K562 (cell line): ENCODE results near the gene ASB4. TPM values are rescaled to one million over a fixed set of nuclear protein-coding genes. Genes with fewer than 3 reads are reported as not detected.
A peak's percentile ranks its signal among the peaks of the same experiment; 100 is the strongest.

Experiments used
- ATAC-seq: fragments of 200-7000 bp; cut with Tn5 transposase; 3 replicates; pipeline ENCODE4 v1.9.1; 2020; ENCODE audit warnings: moderate library complexity
- BruUV-seq: library from RNA; stranded (reverse); fragments of 400-500 nt; replicated peaks from 2 replicates; lab custom pipeline; 2021; lab: Mats Ljungman, UMichigan
- CTCF ChIA-PET: fragments of 300-600 bp; formaldehyde crosslinking; extraction: SDS; loops from one replicate; lab custom pipeline; 2021; ENCODE audit warnings: low intra/inter-chr PET ratio; lab: Yijun Ruan, JAX
- POLR2A ChIA-PET: fragments of 300-600, 350-650 bp; sonication (Branson Sonifier 250); formaldehyde crosslinking; extraction: SDS; loops from one replicate; lab custom pipeline; 2021; ENCODE audit warnings: antibody characterized with exemption, inconsistent platforms; lab: Yijun Ruan, JAX
- DNase-seq, 4 experiments: peaks; one replicate each; pipeline versions ENCODE4 v3.0.0 to v3.0.0-alpha.2; 2011 to 2018; ENCODE audit warnings: low spot score in 3 of 4, mixed read lengths in 3 of 4; ENCODE audit errors: extremely low read depth in 1 of 4
- FAIRE-seq: peaks from 2 replicates; lab custom pipeline; 2011; peaks lifted over from hg19 to GRCh38; lab: Jason Lieb, UNC
- H2AFZ ChIP-seq: 2 replicates; pipeline ENCODE4 v1.6.0; 2011; ENCODE audit warnings: low read depth, low read length, control low read depth, inconsistent platforms
- H3K27ac ChIP-seq: fragments of 200-600 bp; 3 replicates; pipeline ENCODE4 v1.8.0; 2011; ENCODE audit warnings: low read depth, mild to moderate bottlenecking, control low read depth, inconsistent platforms, low read length, moderate library complexity, mixed read lengths; ENCODE audit errors: extremely low read depth
- H3K27me3 ChIP-seq, 2 experiments: fragments of 300-600 bp in 1 of 2; 2 replicates in 1 of 2; 3 replicates in 1 of 2; pipeline versions ENCODE4 v1.6.0 to v1.8.0; 2011; ENCODE audit warnings: inconsistent platforms in 2 of 2, low read length in 2 of 2, mild to moderate bottlenecking in 1 of 2, mixed read lengths in 1 of 2, moderate library complexity in 1 of 2; ENCODE audit not compliant: control insufficient read depth in 2 of 2, insufficient read depth in 2 of 2
- H3K36me3 ChIP-seq: fragments of 300-600 bp; 3 replicates; pipeline ENCODE4 v1.8.0; 2011; ENCODE audit warnings: mild to moderate bottlenecking, low read length, inconsistent platforms; ENCODE audit not compliant: control insufficient read depth, insufficient read depth
- H3K4me1 ChIP-seq, 2 experiments: fragments of 200-600 bp in 1 of 2; replicated peaks in 1 of 2; 2 replicates in 1 of 2; 3 replicates in 1 of 2; pipeline versions ENCODE4 v1.5.1 to v1.8.0; 2011; ENCODE audit warnings: inconsistent platforms in 2 of 2, low read length in 2 of 2, mild to moderate bottlenecking in 1 of 2, mixed read lengths in 1 of 2, moderate library complexity in 1 of 2; ENCODE audit not compliant: control insufficient read depth in 2 of 2, insufficient read depth in 2 of 2
- H3K4me2 ChIP-seq: 2 replicates; pipeline ENCODE4 v1.6.1; 2011; ENCODE audit warnings: low read length, control low read depth, inconsistent platforms, mixed read lengths; ENCODE audit not compliant: insufficient read depth
- H3K4me3 ChIP-seq: fragments of 200-600 bp; sonication (generic), shearing (Covaris generic); 2 replicates; pipeline ENCODE4 v1.5.1; 2016; ENCODE audit warnings: control low read depth, inconsistent platforms
- H3K79me2 ChIP-seq: fragments of 200-600 bp; 3 replicates; pipeline ENCODE4 v1.8.0; 2011; ENCODE audit warnings: low read length, inconsistent platforms; ENCODE audit not compliant: control insufficient read depth, insufficient read depth
- H3K9ac ChIP-seq, 2 experiments: 2 replicates each; pipeline versions ENCODE4 v1.6.0 to v1.6.1; 2011; ENCODE audit warnings: low read depth in 2 of 2, low read length in 2 of 2, control low read depth in 1 of 2, inconsistent platforms in 1 of 2, mild to moderate bottlenecking in 1 of 2, mixed read lengths in 1 of 2; ENCODE audit not compliant: insufficient read depth in 1 of 2
- H3K9me1 ChIP-seq: one replicate; pipeline ENCODE4 v1.6.0; 2011; ENCODE audit warnings: inconsistent platforms, mild to moderate bottlenecking, low read length, moderate library complexity; ENCODE audit not compliant: control insufficient read depth, insufficient read depth
- H3K9me3 ChIP-seq: replicated peaks from 2 replicates; pipeline ENCODE4 v1.5.1; 2011; ENCODE audit warnings: low read depth, low read length, inconsistent platforms; ENCODE audit not compliant: control insufficient read depth, insufficient read depth
- H4K20me1 ChIP-seq: replicated peaks from 2 replicates; pipeline ENCODE4 v1.6.1; 2011; ENCODE audit warnings: low read length, inconsistent platforms, mixed read lengths; ENCODE audit not compliant: control insufficient read depth, insufficient read depth
- ARID1B ChIP-seq: fragments of 450-650 bp; IDR thresholded peaks from 2 replicates; pipeline ENCODE4 v1.6.1; 2016; ENCODE audit warnings: antibody characterized with exemption, mild to moderate bottlenecking, inconsistent platforms
- CBFA2T2 ChIP-seq: fragments of 450-650 bp; conservative IDR thresholded peaks from 2 replicates; pipeline ENCODE4 v1.6.1; 2017; ENCODE audit warnings: mild to moderate bottlenecking
- CBFA2T3 ChIP-seq: fragments of 450-650 bp; IDR thresholded peaks from 2 replicates; pipeline ENCODE4 v1.6.1; 2017
- DIDO1 ChIP-seq: fragments of 450-650 bp; IDR thresholded peaks from 2 replicates; pipeline ENCODE4 v1.6.1; 2016; ENCODE audit warnings: low read depth, missing biosample characterization, missing genetic modification characterization
- DLX4 ChIP-seq: fragments of 250-450 bp; sonication (Bioruptor Pico); IDR thresholded peaks from 2 replicates; pipeline ENCODE4 v1.6.1; 2021; ENCODE audit warnings: mild to moderate bottlenecking
- GATAD2A ChIP-seq: fragments of 450-650 bp; IDR thresholded peaks from 2 replicates; pipeline ENCODE4 v1.6.1; 2017
- TAL1 ChIP-seq: fragments of 450-650 bp; IDR thresholded peaks from 2 replicates; pipeline ENCODE4 v1.6.1; 2016; ENCODE audit warnings: mild to moderate bottlenecking
- TCF3 ChIP-seq: sonication (generic); formaldehyde crosslinking; IDR thresholded peaks from 2 replicates; pipeline ENCODE4 v1.4.0; 2020; ENCODE audit warnings: mild to moderate bottlenecking, missing genetic modification reagents
- TEAD4 ChIP-seq, 2 experiments: sonication (generic) in 1 of 2; formaldehyde crosslinking in 1 of 2; IDR thresholded peaks; 2 replicates each; pipeline versions ENCODE4 v1.6.1 to v1.8.0; 2012 to 2022; ENCODE audit warnings: borderline replicate concordance in 1 of 2, inconsistent platforms in 1 of 2, low read length in 1 of 2, mild to moderate bottlenecking in 1 of 2, missing genetic modification reagents in 1 of 2
- ZBTB12 ChIP-seq: fragments of 250-450 bp; sonication (Bioruptor Pico); IDR thresholded peaks from 2 replicates; pipeline ENCODE4 v1.4.0; 2020
- ZNF766 ChIP-seq: fragments of 200-800 bp; sonication (Bioruptor generic); conservative IDR thresholded peaks from 2 replicates; pipeline ENCODE4 v1.6.1; 2016; ENCODE audit warnings: missing genetic modification characterization, missing compliant biosample characterization
- WGBS: fragments of 100-300 bp; shearing (Covaris generic); methylation state at CpG from one replicate; pipeline ENCODE4 v1.1.6; 2016; ENCODE audit warnings: low coverage, mixed read lengths; ENCODE audit not compliant: insufficient coverage; ENCODE audit errors: missing lambda C conversion rate; 5-methylcytosine and 5-hydroxymethylcytosine counted together
- in situ Hi-C: fragments of 300-500 bp; cut with MboI; formaldehyde crosslinking; loops from 4 replicates; pipeline ENCODE4 v1.15.0; 2018; ENCODE audit warnings: inconsistent platforms, mixed read lengths
- intact Hi-C: fragments of 100-400 bp; cut with micrococcal nuclease; formaldehyde crosslinking; loops from 2 replicates; pipeline ENCODE4 v1.14.2; 2022
- polyA plus RNA-seq, 8 experiments: library from polyadenylated mRNA; depleted of rRNA in 4 of 8; stranded (reverse) in 5 of 8; unstranded in 3 of 8; fragments of >200 nt; fragmentation: Nextera tagmentation in 2 of 8; fragmentation: Illumina TruSeq in 1 of 8; extraction: Ambion mirVana in 2 of 8; extraction: Trizol in 1 of 8; gene quantifications; 2 replicates each; pipeline versions ENCODE4 v1.2.1 to v1.2.3, GENCODE V29; 2011 to 2014; ENCODE audit warnings: inconsistent platforms in 1 of 8, missing spikeins in 1 of 8
- total RNA-seq, 7 experiments: library from RNA; depleted of rRNA in 6 of 7; stranded (reverse); fragments of >200 nt in 6 of 7; fragmentation: Illumina TruSeq in 2 of 7; extraction: Trizol in 2 of 7; gene quantifications; 2 replicates each; pipeline versions ENCODE4 v1.2.1 to v1.2.3, GENCODE V29; 2011 to 2021; ENCODE audit warnings: low replicate concordance in 1 of 7

Gene ASB4
- total and polyA plus RNA-seq, 9 of the 15 experiments (the other 6 are each of a cell fraction or from before 2014, with no cell fraction given), result 0.03 to 0.07 TPM; not detected in 7

GRCh38 chr7:95446618-95447017 is 39.1 kb upstream of the ASB4 start:
- CTCF ChIA-PET, result no interaction called here
- 0% methylated on average over 3 of the region's 3 CpGs for WGBS

More at GRCh38 chr7:95446618-95447017, 39.1 kb upstream of the ASB4 start:
- in situ Hi-C loops (no loop called here), intact Hi-C loops (no loop called here)
- Histone ChIP-seq H3K4me2 (no peak overlapping the region), H3K27me3 (no peaks in the 10 kb centered on the region; a peak in 2 of 5 replicates), H3K4me3 (no peak overlapping the region), H3K36me3 (no peaks in the 10 kb centered on the region), H3K9ac (no peak overlapping the region), H3K9me3 (no peaks in the 10 kb centered on the region), H3K4me1 (peaks cover 0 to 5% of the 10 kb centered on the region in 2 experiments; a peak in 1 of 5 replicates), H3K79me2 (no peaks in the 10 kb centered on the region), H3K9me1 (no peaks in the 10 kb centered on the region), H2AFZ (0 out of 2 replicates have a peak overlapping the region, but pooled peaks have one; percentile 26), H4K20me1 (no peaks in the 10 kb centered on the region), H3K27ac (no peak overlapping the region)
- no peak; the same call in 2 of the 3 replicates for ATAC-seq
- POLR2A ChIA-PET, result no interaction called here
- TF ChIP-seq TCF3 (CRISPR knock-in tag) (peak; percentile 41), CBFA2T2 (peak; percentile 28; the same call in 1 of the 2 replicates), ZNF766 (CRISPR knock-in tag) (peak; percentile 98), DLX4 (CRISPR knock-in tag) (no peak), ZBTB12 (CRISPR knock-in tag) (no peak), ARID1B (peak; percentile 49), CBFA2T3 (peak; percentile 60), GATAD2A (no peak), TAL1 (peak; percentile 39; the same call in 1 of the 2 replicates), DIDO1 (tag) (no peak), TEAD4 (IDR thresholded peaks at IDR 0.05; ENCODE audit: low read length) (peak; percentile 57), TEAD4 (CRISPR knock-in tag; IDR thresholded peaks at IDR 0.05; ENCODE audit: borderline replicate concordance) (no peak)
- DNase-seq, result peak in 1 of 4 experiments; percentile 18
- no peak for FAIRE-seq
- no TSS peak for BruUV-seq
